GM23248 (cell line): ENCODE measurements around the gene ADRM1.

Experiments used
- EZH2 ChIP-seq: fragments of 200-600 bp; sonication (generic); IDR thresholded peaks from 2 replicates; pipeline ENCODE4 v1.6.1; 2018; ENCODE audit warnings: antibody characterized with exemption, mild to moderate bottlenecking; ENCODE audit not compliant: insufficient read depth, poor library complexity, severe bottlenecking
- EZH2phosphoT487 ChIP-seq: fragments of 200-600 bp; sonication (generic); IDR thresholded peaks from 2 replicates; pipeline ENCODE4 v1.6.1; 2018; ENCODE audit warnings: antibody characterized with exemption, moderate library complexity, mild to moderate bottlenecking, low read depth; ENCODE audit not compliant: insufficient read depth

- TF ChIP-seq EZH2 (no peak), EZH2phosphoT487 (no peak)
Observed at GRCh38 chr20:62254021-62254724, 48.6 kb upstream of the ADRM1 start.
